GM12891 (cell line): Measurements from ENCODE around the gene SLC28A3.

ENCODE experiments used
- POLR2AphosphoS5 ChIP-seq: IDR thresholded peaks from 2 replicates; pipeline ENCODE4 v1.6.1; 2011; ENCODE audit warnings: low read depth, low read length, control low read depth
- TAF1 ChIP-seq: IDR thresholded peaks from 2 replicates; pipeline ENCODE4 v1.6.1; 2011; ENCODE audit warnings: low read depth, low read length, control low read depth

- TF ChIP-seq TAF1 (no peak), POLR2AphosphoS5 (no peak)
Observed at GRCh38 chr9:84375954-84376353, 35.4 kb upstream of the SLC28A3 start.
